ENCODE data around the gene ANKRD13D. TPM values are rescaled to one million over a fixed set of nuclear protein-coding genes. Genes with fewer than 3 reads are reported as not detected.
A peak's percentile ranks its signal among the peaks of the same experiment; 100 is the strongest.

The ANKRD13D gene
- total RNA-seq, 2 donors from 2014 or later: 78.5 to 90.9 TPM

DNA sequence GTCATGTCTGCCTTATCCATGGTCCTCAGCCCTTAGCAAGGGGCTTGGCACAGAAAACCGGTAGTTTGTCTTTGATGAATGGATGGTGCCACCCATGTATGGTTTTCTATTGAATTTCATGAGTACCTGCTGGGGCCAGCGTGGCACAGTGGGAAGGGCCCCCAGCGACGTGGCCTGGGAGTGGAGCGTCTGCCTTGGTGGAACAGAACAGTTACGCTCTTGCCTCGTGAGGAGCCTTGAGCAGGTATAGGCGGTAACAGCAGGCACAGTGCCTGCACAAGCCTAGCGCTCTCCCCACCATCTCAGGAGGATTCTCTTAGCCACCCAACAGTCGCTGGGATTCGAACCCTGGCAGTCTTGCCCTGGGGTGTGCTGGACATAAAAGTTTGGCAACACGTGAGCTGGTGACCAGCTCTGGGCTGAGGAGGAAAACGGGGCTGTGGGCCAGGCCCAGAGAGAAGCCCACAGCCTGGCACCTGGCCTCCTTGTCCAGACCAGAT is 11.2 kb downstream of the ANKRD13D start:
- DNase-seq (no peak), ATAC-seq (replicated peaks in 1 of 2) (no peak)
- Mint-ChIP-seq H3K36me3 (ENCODE audit: insufficient read depth in 2 of 2) (peaks cover 12 to 29% of the 10 kb centered on the region in 2 donors), H3K9me3 (peaks cover 5 to 6% of the 10 kb centered on the region in 2 donors), H3K4me3 (no peak overlapping the region), H3K27me3 (ENCODE audit: low read depth) (no peaks in the 10 kb centered on the region), H3K4me1 (ENCODE audit: low read depth) (peaks cover 19% of the 10 kb centered on the region), H3K27ac (no peak overlapping the region)

DNA sequence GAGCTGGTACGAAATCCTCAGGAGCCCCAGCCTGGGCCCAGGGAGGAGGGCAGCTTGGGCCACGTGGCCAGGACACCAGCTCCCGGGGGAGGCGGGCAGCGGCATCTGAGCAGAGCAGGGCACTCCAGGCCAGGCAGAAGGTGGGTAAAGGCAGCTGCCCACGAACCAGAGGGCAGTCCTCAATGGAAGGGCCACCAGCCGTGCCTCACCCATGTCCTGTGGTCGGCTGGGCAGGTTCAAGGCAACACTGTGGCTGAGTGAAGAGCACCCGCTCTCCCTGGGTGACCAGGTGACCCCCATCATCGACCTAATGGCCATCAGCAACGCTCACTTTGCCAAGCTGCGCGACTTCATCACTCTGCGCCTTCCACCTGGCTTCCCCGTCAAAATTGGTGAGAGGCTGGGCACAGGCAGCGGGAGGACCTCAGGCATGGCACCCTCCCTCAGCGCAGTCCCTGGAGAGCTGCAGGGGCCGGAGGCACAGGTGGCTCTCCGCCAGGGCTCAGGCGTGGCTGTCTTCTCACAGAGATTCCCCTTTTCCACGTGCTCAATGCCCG is 11.7 kb downstream of the ANKRD13D start:
- Mint-ChIP-seq H3K4me1 (ENCODE audit: low read depth) (peaks cover 19% of the 10 kb centered on the region), H3K27ac (no peak overlapping the region), H3K4me3 (no peak overlapping the region), H3K27me3 (ENCODE audit: low read depth) (no peaks in the 10 kb centered on the region), H3K9me3 (peaks cover 5 to 6% of the 10 kb centered on the region in 2 donors), H3K36me3 (ENCODE audit: insufficient read depth in 2 of 2) (peaks cover 12 to 23% of the 10 kb centered on the region in 2 donors)
- DNase-seq (no peak), ATAC-seq (replicated peaks in 1 of 2) (no peak)

DNA sequence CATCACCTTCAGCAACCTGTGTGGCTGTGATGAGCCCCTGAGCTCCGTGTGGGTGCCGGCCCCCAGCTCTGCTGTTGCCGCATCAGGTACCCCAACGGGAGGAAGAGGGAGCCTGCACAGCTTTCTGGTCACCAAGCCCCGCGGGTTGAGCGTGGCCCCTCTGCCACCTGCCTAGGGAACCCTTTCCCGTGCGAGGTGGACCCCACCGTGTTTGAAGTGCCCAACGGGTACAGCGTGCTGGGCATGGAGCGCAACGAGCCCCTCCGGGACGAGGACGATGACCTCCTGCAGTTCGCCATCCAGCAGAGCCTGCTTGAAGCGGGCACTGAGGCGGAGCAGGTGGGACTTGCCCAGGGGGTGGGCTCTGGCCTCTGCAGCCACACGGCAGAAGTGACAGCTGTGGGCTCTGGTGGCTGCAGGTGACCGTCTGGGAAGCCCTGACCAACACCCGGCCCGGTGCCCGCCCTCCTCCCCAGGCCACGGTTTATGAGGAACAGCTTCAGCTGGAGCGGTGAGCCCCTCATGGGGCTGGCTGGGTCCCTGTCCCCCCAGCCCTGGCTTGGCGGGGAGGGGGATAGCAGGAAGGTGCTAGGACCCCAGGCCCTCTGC is 12.3 kb downstream of the ANKRD13D start:
- no peak overlapping the region for H3K4me3 Mint-ChIP-seq
- peaks cover 13% of the 10 kb centered on the region for H3K4me1 Mint-ChIP-seq (ENCODE audit: low read depth)
- DNase-seq (no peak), ATAC-seq (replicated peaks in 1 of 2) (no peak)
- H3K27ac Mint-ChIP-seq: no peak overlapping the region
- peaks cover 7 to 18% of the 10 kb centered on the region in 2 donors for H3K36me3 Mint-ChIP-seq (ENCODE audit: insufficient read depth in 2 of 2)
- no peaks in the 10 kb centered on the region for H3K27me3 Mint-ChIP-seq (ENCODE audit: low read depth)
- peaks cover 3% of the 10 kb centered on the region in 2 donors for H3K9me3 Mint-ChIP-seq

DNA sequence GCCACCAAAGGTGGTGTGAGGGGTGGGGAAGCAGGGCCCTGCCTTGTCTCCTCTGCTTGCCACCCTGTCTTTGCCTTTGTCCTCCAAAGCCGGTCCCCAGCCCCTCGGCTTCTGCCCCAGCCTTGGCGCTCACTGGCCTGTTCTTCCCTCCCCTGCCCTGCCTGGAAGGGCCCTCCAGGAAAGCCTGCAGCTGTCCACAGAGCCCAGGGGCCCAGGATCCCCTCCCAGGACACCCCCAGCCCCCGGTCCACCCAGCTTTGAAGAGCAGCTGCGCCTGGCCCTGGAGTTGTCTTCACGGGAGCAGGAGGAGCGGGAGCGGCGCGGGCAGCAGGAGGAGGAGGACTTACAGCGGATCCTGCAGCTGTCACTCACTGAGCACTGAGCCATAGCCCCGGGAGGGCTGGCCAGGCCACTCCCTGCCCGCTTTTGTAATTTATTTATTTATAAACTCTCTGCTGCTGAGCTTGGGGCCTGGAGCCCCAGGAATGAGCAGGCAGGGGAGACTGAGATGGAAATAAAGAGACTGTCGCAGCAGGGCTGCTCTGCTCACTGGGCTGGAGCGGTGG is 12.9 kb downstream of the ANKRD13D start:
- Mint-ChIP-seq H3K4me3 (peak overlapping the region; percentile 64 to 67), H3K4me1 (ENCODE audit: low read depth) (peaks cover 7% of the 10 kb centered on the region), H3K36me3 (ENCODE audit: insufficient read depth in 2 of 2) (peaks cover 3 to 11% of the 10 kb centered on the region in 2 donors), H3K27ac (peak overlapping the region; percentile 63), H3K27me3 (ENCODE audit: low read depth) (no peaks in the 10 kb centered on the region), H3K9me3 (no peaks in the 10 kb centered on the region)
- DNase-seq (no peak), ATAC-seq (replicated peaks in 1 of 2) (no peak)

DNA sequence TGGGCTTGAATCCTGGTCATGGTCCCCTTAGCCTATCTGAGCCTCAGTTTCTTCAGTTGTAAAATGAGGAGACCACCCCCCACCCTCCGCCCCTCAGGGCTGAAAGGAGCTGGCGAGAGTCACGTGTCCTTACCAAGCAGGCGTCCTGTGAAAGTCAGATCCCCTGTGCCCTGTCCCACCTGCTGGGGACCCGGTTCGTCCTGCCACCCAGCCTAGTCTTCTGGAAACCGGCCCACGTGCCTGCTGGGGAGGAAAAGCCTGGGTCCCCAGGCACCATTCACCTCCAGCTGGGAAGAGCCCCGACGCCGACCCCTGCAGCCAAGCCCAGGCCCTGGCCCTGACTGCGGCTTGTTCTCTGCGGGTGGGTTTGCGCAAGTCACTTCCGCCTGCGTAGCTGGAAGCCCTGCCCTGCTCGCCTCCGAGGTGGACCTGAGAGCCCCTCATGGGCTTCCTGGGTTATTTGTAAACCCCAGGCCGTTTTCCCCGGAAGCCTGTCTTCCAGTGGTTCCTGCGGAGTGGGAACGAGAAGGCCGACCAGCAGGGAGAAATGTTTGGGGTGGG is 13.5 kb downstream of the ANKRD13D start:
- Mint-ChIP-seq H3K27ac (no peak overlapping the region), H3K4me3 (peak overlapping the region; percentile 64 to 67), H3K9me3 (no peaks in the 10 kb centered on the region), H3K27me3 (ENCODE audit: low read depth) (no peaks in the 10 kb centered on the region), H3K36me3 (ENCODE audit: insufficient read depth in 2 of 2) (peaks cover 3 to 7% of the 10 kb centered on the region in 2 donors), H3K4me1 (ENCODE audit: low read depth) (peaks cover 3% of the 10 kb centered on the region)
- DNase-seq (no peak), ATAC-seq (replicated peaks in 1 of 2) (peak in 1 of 2 donors; percentile 2)

DNA sequence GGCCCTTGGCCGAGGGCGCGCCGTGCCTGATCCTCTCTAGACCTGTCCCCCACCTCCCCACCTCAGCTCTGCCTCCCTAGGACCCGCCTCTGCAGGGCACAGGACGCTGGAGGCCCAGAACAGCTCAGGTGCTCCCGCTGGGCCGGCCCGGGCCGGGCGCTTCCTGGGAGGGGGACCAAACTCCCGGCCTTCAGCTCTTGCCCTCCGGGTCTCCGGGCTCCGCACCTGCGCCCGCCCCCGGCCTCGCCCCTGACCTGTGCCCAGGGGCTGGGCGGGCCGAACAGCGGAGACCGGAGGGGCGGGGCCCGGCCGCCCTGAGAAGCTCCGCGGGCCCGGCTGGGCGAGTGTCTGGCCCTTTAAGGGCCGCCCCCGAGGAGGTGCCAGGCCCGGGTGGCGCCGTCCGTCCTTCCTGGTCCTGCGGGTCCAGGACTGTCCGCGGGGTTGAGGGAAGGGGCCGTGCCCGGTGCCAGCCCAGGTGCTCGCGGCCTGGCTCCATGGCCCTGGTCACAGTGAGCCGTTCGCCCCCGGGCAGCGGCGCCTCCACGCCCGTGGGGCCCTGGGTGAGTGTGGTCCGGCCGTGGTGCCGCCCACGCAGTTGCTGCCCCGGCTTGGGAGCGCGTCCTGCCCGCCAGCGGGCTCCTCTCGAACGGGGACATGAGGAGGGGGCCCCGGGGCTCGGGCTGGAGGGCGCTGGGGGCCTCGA is 14.2 kb downstream of the ANKRD13D start, which contains the start of gene SSH3:
Gene SSH3 (plus strand): TSS at position 399 of the 703 bp plus-strand sequence. CDS start 96 bp downstream, at position 495.
- Mint-ChIP-seq H3K9me3 (no peaks in the 10 kb centered on the region), H3K27me3 (ENCODE audit: low read depth) (no peaks in the 10 kb centered on the region), H3K36me3 (ENCODE audit: insufficient read depth in 2 of 2) (peaks cover under 1 to 3% of the 10 kb centered on the region in 2 donors), H3K4me1 (ENCODE audit: low read depth) (no peaks in the 10 kb centered on the region), H3K4me3 (peak within 1 kb of the TSS; percentile 67 to 74), H3K27ac (no peak within 1 kb of the TSS)
- peak; percentile 59 to 76 for DNase-seq
- ATAC-seq (replicated peaks in 1 of 2): peak; percentile 81 to 90

DNA sequence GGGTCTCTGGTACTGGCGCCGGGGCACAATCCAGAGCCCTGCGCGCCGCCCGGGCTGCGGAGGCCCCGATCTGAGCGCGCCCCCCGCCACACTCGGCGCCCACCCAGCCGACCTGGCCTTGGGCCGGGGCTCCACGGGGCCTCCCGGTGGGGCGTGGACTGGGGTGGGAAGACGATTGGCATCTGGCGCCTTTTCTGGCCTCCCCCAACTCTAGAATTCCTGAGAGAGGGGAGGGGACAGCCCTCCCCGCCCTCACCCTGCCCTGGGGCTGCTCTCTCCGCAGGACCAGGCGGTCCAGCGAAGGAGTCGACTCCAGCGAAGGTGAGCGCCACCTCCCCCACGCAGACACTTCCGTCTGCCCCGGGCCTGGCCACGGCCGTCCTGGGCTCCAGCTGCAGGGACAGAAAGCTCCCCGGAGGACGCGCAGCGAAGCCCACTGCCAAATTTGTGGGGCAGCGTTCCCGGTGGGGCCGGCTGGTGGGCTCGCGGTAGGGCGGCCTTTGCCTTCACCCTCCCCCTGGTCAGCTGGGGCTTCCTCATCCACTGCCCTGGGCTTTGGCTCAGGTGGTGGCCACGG is 14.8 kb downstream of the ANKRD13D start:
- Mint-ChIP-seq H3K27me3 (ENCODE audit: low read depth) (no peaks in the 10 kb centered on the region), H3K4me3 (peak overlapping the region; percentile 67 to 74), H3K27ac (no peak overlapping the region), H3K36me3 (ENCODE audit: insufficient read depth in 2 of 2) (no peaks in the 10 kb centered on the region), H3K9me3 (no peaks in the 10 kb centered on the region), H3K4me1 (ENCODE audit: low read depth) (no peaks in the 10 kb centered on the region)
- ATAC-seq (replicated peaks in 1 of 2): peak; percentile 14 to 39
- DNase-seq: peak in 1 of 2 donors; percentile 55

DNA sequence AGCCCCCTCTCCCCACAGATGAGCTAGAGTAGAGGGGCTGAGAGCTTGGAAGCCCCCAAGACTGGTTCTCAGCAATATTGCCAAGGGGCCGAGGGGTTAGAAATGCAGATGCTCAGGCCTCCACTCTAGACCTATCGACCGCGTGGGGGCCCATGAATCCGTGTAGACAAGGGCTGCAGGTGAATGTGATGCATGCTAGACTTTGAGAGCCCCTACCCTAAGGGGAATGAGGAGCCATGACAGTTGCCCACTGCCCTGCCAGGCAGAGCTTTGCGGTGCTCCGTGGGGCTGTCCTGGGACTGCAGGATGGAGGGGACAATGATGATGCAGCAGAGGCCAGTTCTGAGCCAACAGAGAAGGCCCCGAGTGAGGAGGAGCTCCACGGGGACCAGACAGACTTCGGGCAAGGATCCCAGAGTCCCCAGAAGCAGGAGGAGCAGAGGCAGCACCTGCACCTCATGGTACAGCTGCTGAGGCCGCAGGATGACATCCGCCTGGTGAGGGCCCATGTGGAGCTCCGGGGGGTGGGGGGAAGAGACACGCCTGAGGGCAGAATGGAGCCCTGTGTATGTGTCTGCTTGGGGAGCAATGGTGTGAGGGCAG is 15.5 kb downstream of the ANKRD13D start:
- ATAC-seq (replicated peaks in 1 of 2) (no peak), DNase-seq (no peak)
- H3K4me3 Mint-ChIP-seq: peak overlapping the region; percentile 67 to 74
- H3K27ac Mint-ChIP-seq: no peak overlapping the region
- H3K27me3 Mint-ChIP-seq (ENCODE audit: low read depth): no peaks in the 10 kb centered on the region
- H3K36me3 Mint-ChIP-seq (ENCODE audit: insufficient read depth in 2 of 2): no peaks in the 10 kb centered on the region
- no peaks in the 10 kb centered on the region for H3K9me3 Mint-ChIP-seq
- H3K4me1 Mint-ChIP-seq (ENCODE audit: low read depth): no peaks in the 10 kb centered on the region

DNA sequence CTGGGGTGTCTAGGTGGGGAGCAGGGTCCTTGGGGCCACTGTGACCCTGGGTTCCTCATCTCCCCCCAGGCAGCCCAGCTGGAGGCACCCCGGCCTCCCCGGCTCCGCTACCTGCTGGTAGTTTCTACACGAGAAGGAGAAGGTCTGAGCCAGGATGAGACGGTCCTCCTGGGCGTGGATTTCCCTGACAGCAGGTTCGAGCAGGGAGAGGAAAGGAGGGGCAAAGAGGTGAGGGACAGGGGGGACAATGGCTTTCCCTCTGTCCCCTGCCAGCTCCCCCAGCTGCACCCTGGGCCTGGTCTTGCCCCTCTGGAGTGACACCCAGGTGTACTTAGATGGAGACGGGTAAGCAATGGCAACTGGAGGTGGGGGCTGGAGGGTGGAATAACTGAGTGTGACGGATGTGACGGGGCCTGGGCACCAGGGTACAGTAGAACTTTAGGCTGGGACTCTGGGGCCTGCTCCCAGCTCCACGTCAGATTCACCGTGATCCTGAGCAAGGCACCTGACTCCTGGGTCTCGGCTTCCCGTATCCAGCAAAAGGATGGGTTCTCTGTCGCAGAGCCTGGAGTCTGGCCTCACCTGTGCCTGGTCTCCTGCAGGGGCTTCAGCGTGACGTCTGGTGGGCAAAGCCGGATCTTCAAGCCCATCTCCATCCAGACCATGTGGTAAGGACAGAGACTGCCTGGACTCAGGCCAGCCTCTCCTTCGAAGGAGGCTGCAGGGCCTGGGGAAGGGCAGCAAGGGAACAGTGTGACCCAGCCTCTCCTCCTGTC is 17.9 kb downstream of the ANKRD13D start:
- H3K27me3 Mint-ChIP-seq (ENCODE audit: low read depth): no peaks in the 10 kb centered on the region
- H3K36me3 Mint-ChIP-seq (ENCODE audit: insufficient read depth in 2 of 2): no peaks in the 10 kb centered on the region
- DNase-seq (no peak), ATAC-seq (replicated peaks in 1 of 2) (no peak)
- no peak overlapping the region for H3K4me3 Mint-ChIP-seq
- H3K27ac Mint-ChIP-seq: no peak overlapping the region
- peaks cover 7% of the 10 kb centered on the region for H3K4me1 Mint-ChIP-seq (ENCODE audit: low read depth)
- no peaks in the 10 kb centered on the region for H3K9me3 Mint-ChIP-seq

DNA sequence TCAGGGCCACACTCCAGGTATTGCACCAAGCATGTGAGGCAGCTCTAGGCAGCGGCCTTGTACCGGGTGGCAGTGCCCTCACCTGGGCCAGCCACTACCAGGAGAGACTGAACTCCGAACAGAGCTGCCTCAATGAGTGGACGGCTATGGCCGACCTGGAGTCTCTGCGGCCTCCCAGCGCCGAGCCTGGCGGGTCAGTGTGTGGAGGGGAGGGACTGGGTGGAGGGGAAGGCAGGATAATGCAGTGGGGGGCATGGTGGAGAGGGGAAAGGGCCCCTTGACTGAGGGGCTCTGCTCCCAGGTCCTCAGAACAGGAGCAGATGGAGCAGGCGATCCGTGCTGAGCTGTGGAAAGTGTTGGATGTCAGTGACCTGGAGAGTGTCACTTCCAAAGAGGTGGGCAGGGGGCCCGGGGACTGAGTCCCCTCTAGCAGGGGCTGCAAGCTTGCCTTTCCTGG is 18.5 kb downstream of the ANKRD13D start:
- Mint-ChIP-seq H3K27ac (no peak overlapping the region), H3K4me1 (ENCODE audit: low read depth) (peaks cover 12% of the 10 kb centered on the region), H3K36me3 (ENCODE audit: insufficient read depth in 2 of 2) (no peaks in the 10 kb centered on the region), H3K4me3 (no peak overlapping the region), H3K27me3 (ENCODE audit: low read depth) (no peaks in the 10 kb centered on the region), H3K9me3 (no peaks in the 10 kb centered on the region)
- DNase-seq (no peak), ATAC-seq (replicated peaks in 1 of 2) (no peak)

DNA sequence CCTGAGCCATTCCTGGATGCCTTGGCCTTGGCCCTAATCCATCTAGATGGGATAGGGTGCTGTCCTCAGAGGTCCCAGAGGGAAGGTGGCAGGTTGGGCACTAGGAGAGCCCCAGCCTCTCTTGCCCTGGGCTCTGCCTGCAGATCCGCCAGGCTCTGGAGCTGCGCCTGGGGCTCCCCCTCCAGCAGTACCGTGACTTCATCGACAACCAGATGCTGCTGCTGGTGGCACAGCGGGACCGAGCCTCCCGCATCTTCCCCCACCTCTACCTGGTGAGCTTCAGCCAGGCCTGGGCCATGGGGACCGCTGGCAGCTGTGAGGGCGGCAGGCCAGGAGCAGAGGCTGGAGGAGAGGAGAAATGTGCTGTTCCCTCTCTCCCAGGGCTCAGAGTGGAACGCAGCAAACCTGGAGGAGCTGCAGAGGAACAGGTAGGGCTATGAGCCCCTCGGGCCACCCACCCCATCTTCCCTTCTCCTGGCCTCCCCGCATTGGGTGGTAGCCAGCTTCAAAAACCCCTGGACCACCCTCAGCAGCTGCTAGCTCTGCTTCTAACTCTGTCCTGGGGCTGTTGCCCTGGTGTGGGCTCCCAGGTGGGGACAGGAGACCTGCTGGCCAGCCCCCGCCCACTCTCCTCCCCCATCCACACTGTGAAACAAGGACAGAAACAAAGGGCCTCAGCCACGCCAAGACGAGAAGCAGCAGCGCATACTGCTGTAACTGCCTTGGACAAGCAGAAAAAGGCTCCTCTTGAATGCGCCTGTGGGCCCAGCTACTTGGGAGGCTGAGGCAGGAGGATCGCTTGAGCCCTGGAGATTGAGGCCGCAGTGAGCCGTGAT is 19.1 kb downstream of the ANKRD13D start:
- no peak for ATAC-seq (replicated peaks in 1 of 2)
- no peak overlapping the region for H3K4me3 Mint-ChIP-seq
- H3K36me3 Mint-ChIP-seq (ENCODE audit: insufficient read depth in 2 of 2): no peaks in the 10 kb centered on the region
- no peaks in the 10 kb centered on the region for H3K27me3 Mint-ChIP-seq (ENCODE audit: low read depth)
- peaks cover 19% of the 10 kb centered on the region for H3K4me1 Mint-ChIP-seq (ENCODE audit: low read depth)
- DNase-seq: no peak
- H3K9me3 Mint-ChIP-seq: no peaks in the 10 kb centered on the region
- no peak overlapping the region for H3K27ac Mint-ChIP-seq
